Measurements from ENCODE around the gene CHRNA5. TPM values are rescaled to one million over a fixed set of nuclear protein-coding genes. Genes with fewer than 3 reads are reported as not detected.

Gene CHRNA5
- total RNA-seq, 1 donor from 2014 or later = 9.1 TPM

DNA sequence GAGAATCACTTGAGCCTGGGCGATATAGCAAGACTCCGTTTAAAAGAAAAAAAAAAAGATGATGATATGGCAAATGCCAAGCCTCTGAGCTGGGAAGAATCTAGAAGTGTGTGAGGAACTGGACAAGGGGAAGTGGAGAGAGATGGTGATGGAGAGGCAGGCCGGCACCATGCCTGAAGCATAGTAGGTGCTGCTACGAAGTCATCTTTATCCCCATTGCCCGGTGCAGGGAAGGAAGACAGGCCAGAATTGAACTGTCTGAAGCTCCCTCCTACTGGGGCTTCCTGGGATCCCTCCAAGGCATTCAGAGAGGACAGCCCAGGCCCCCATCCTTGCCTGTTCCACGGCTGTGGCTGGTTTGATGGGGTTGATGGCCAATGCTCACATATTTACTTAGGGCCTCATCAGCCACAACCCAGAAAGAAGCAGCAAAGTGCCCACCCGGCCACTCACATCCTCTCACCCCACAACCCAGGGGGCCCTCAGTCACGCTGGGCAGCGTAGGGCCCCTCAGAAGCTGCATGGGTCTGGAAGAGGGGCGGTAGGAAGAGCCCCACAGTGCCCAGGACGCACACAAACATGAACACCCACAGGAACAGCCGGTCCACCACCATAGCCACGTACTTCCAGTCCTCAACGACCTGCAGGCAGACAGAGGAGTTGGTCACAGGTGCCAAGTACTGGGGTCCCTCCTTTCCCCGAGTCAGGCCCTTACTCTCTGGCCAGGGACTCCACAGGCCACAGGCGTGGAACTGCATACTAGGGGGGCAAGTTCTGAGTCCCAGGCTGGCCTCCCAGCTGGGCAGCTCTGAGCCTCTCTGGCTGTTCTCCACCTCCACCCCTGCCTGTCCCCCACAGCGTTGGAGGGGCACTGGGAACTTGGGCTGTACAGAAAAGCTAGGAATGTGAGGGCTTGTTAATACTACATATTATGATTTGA, 59.6 kb downstream of the CHRNA5 start:
- TF ChIP-seq, protein P1, sequence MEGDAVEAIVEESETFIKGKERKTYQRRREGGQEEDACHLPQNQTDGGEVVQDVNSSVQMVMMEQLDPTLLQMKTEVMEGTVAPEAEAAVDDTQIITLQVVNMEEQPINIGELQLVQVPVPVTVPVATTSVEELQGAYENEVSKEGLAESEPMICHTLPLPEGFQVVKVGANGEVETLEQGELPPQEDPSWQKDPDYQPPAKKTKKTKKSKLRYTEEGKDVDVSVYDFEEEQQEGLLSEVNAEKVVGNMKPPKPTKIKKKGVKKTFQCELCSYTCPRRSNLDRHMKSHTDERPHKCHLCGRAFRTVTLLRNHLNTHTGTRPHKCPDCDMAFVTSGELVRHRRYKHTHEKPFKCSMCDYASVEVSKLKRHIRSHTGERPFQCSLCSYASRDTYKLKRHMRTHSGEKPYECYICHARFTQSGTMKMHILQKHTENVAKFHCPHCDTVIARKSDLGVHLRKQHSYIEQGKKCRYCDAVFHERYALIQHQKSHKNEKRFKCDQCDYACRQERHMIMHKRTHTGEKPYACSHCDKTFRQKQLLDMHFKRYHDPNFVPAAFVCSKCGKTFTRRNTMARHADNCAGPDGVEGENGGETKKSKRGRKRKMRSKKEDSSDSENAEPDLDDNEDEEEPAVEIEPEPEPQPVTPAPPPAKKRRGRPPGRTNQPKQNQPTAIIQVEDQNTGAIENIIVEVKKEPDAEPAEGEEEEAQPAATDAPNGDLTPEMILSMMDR (conservative IDR thresholded peaks at IDR 0.05; ENCODE audit: low read depth, low read length) = no peak
- no peak for DNase-seq (ENCODE audit: low read depth)
- no peak overlapping the region for H3K4me3 ChIP-seq (ENCODE audit: low read depth, low read length)

DNA sequence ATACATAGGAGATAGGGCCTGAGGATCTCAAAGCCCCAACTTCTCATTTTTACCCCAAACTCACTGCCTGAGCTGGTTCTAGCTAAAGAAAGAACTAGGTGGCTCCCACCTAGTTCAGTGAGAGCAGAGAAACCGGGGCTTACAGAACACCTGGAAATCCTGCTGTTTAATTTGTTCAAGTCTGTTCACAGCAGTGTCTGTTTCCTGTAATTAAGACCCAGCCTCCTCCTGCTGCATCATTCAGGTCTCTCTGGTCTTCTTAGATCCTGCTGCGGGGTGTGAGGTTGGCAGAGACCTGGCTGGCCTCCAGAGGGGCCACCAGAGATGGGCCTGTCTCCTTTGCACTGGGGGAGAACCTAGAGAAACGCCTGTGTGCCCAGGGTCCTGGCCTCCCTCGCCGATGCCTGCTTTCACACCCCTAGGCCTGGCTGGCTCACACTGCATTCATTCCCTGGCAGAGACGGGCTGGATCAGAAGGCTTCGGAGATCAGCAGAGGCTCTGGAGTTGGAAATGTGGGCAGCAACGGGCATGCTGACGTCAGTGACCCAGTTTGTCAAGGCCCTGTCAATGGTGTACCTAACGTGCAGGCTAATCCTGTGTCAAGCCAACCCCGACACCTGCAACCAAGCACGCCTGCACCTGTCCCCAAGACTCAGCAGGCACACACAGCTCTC, 60.4 kb downstream of the CHRNA5 start:
- TF ChIP-seq, protein P1 (conservative IDR thresholded peaks at IDR 0.05; ENCODE audit: low read depth, low read length) = no peak
- DNase-seq (ENCODE audit: low read depth) = no peak
- no peak overlapping the region for H3K4me3 ChIP-seq (ENCODE audit: low read depth, low read length)

DNA sequence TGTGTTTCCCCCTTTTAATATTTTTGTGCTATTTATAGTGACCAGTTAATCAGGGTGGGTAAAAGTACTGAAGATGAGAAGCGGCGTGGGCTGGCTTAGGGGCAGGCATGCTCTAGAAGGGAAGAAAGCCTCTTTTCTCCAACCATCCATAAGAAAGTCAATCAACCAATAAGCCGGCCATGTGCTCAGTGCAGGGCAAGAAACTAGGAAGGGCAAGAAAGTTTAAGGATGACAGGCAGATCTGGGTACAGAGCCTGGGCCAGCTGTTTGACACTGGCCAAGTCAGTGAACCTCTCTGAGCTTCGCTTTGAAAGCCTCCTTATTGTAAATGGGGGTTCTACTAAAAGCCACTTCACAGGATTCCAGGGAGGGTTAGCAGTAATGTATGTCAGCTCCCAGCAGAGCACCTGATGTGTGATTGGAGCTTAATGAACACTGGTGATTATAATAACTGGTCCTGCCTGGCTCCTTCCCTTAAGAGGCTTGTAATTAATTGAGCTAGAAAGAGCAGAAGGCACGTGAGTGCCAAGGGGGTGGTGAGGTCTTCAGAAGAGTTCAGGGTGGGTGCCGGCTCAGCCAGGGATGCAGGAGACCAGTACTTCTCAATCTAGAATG, 61.2 kb downstream of the CHRNA5 start:
- TF ChIP-seq, protein P1 (conservative IDR thresholded peaks at IDR 0.05; ENCODE audit: low read depth, low read length) = no peak
- no peak overlapping the region for H3K4me3 ChIP-seq (ENCODE audit: low read depth, low read length)
- no peak for DNase-seq (ENCODE audit: low read depth)

GRCh38 chr15:78627348-78627747, 62.0 kb downstream of the CHRNA5 start:
- no peak for DNase-seq (ENCODE audit: low read depth)
- no peak overlapping the region for H3K4me3 ChIP-seq (ENCODE audit: low read depth, low read length)
- TF ChIP-seq, protein P1 (conservative IDR thresholded peaks at IDR 0.05; ENCODE audit: low read depth, low read length) = no peak

DNA sequence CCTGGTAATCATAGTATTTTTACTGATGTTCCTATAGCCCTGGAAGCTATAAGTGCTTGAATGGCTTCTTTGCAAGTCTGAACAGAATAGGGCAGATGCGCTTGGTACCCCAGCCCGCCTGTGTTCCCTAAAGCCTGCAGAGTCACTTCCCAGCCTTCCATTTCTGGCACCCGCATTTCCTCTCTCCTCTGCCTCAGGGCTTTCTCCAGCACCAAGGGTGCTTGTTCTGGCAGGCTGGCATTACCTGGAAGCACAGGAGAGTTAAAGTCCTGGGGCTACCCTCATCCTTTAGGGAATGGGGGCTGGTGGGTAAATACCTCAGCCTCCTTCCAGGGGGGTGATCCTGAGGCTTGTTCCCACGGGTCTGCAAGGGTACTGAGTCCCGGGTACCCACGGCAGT, 62.9 kb downstream of the CHRNA5 start:
- TF ChIP-seq, protein P1 (conservative IDR thresholded peaks at IDR 0.05; ENCODE audit: low read depth, low read length) = no peak
- H3K4me3 ChIP-seq (ENCODE audit: low read depth, low read length) = no peak overlapping the region
- DNase-seq (ENCODE audit: low read depth) = no peak

DNA sequence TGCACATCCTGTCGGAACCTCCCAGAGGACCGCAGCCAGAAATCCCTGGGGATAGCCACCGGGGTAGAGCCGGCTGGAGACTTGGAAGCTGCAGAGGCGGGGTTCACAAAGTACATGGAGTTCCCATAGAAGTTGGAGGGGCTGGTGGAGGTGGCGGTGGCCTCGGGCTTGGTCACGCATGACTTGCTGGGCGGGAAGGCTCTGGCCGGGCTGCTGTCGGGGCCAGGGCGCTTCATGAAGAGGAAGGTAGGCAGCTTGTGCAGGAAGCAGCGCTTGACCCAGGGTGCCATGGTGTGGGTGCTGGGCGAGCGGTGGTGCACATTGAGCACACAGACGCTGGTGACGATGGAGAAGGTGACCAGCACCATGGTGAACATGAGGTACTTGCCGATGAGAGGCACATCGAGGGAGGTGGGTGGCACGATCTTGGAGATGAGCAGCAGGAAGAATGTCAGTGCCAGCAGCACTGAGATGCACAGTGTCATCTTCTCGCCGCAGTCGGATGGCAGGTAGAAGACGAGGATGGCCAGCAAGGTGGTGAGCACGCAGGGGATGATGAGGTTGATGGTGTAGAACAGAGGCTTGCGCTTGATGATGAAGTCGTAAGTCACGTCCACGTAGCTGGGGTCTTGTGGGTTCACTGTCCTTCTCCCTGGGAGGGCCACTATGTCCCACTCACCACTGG, 63.9 kb downstream of the CHRNA5 start:
- H3K4me3 ChIP-seq (ENCODE audit: low read depth, low read length) = no peak overlapping the region
- DNase-seq (ENCODE audit: low read depth) = no peak
- TF ChIP-seq, protein P1 (conservative IDR thresholded peaks at IDR 0.05; ENCODE audit: low read depth, low read length) = no peak

Measured in epithelial cell of proximal tubule (primary cell).